HepG2 (cell line): ENCODE data around the gene ALKBH5. TPM values are rescaled to one million over a fixed set of nuclear protein-coding genes. Genes with fewer than 3 reads are reported as not detected.

Source experiments
- ATAC-seq: fragments of 200-7000 bp; cut with Tn5 transposase; 3 replicates; pipeline ENCODE4 v1.9.1; 2020; ENCODE audit warnings: mild to moderate bottlenecking, moderate library complexity
- BruUV-seq: library from RNA; stranded (reverse); fragments of 400-500 nt; replicated peaks from 2 replicates; lab custom pipeline; 2021; lab: Mats Ljungman, UMichigan
- CTCF ChIA-PET: fragments of 300-600 bp; formaldehyde crosslinking; extraction: SDS; loops from one replicate; lab custom pipeline; 2021; ENCODE audit warnings: low total read pairs, inconsistent platforms, low intra/inter-chr PET ratio; lab: Yijun Ruan, JAX
- POLR2A ChIA-PET: fragments of 350-600 bp; sonication (Branson Sonifier 250); formaldehyde crosslinking; loops from one replicate; lab custom pipeline; 2020; ENCODE audit warnings: antibody characterized with exemption, inconsistent platforms; lab: Yijun Ruan, JAX
- DNase-seq: peaks from one replicate; pipeline ENCODE4 v3.0.0-alpha.2; 2015; ENCODE audit warnings: low spot score
- FAIRE-seq: peaks from 3 replicates; lab custom pipeline; 2011; peaks lifted over from hg19 to GRCh38; lab: Jason Lieb, UNC
- H2AFZ ChIP-seq: one replicate; pipeline ENCODE4 v1.6.1; 2011; ENCODE audit warnings: low read length, inconsistent platforms
- H3K27ac ChIP-seq: fragments of 300-600 bp; 3 replicates; pipeline ENCODE4 v1.8.0; 2011; ENCODE audit warnings: mixed run types, mild to moderate bottlenecking, mixed read lengths, low read length, inconsistent platforms; ENCODE audit not compliant: insufficient read depth; ENCODE audit errors: extremely low read length
- H3K27me3 ChIP-seq, 2 experiments: fragments of 200-600 bp in 1 of 2; 2 replicates in 1 of 2; 3 replicates in 1 of 2; pipeline versions ENCODE4 v1.6.0 to v1.8.0; 2011; ENCODE audit warnings: low read length in 2 of 2, mild to moderate bottlenecking in 2 of 2, moderate library complexity in 2 of 2, inconsistent platforms in 1 of 2; ENCODE audit not compliant: insufficient read depth in 2 of 2, control insufficient read depth in 1 of 2
- H3K36me3 ChIP-seq, 2 experiments: fragments of 200-600 bp in 1 of 2; replicated peaks in 1 of 2; 2 replicates in 1 of 2; 3 replicates in 1 of 2; pipeline versions ENCODE4 v1.5.1 to v1.8.0; 2011; ENCODE audit warnings: low read length in 2 of 2, inconsistent platforms in 1 of 2; ENCODE audit not compliant: insufficient read depth in 2 of 2, control insufficient read depth in 1 of 2
- H3K4me1 ChIP-seq: 2 replicates; pipeline ENCODE4 v1.5.1; 2012; ENCODE audit warnings: low read length, inconsistent platforms; ENCODE audit not compliant: insufficient read depth
- H3K4me2 ChIP-seq: 2 replicates; pipeline ENCODE4 v1.6.0; 2011; ENCODE audit warnings: low read depth, low read length, inconsistent platforms
- H3K4me3 ChIP-seq, 3 experiments: fragments of 200-600 bp in 1 of 3; sonication (generic), shearing (Covaris generic) in 1 of 3; replicated peaks in 1 of 3; 2 replicates each; pipeline ENCODE4 v1.5.1; 2011 to 2016; ENCODE audit warnings: low read length in 3 of 3, inconsistent platforms in 2 of 3, low read depth in 2 of 3, mild to moderate bottlenecking in 2 of 3, control low read depth in 1 of 3, mixed read lengths in 1 of 3; ENCODE audit not compliant: insufficient read depth in 1 of 3
- H3K79me2 ChIP-seq: one replicate; pipeline ENCODE4 v1.6.1; 2011; ENCODE audit warnings: low read length, inconsistent platforms; ENCODE audit not compliant: insufficient read depth
- H3K9ac ChIP-seq: 2 replicates; pipeline ENCODE4 v1.6.0; 2011; ENCODE audit warnings: mild to moderate bottlenecking, low read depth, low read length, inconsistent platforms; ENCODE audit not compliant: insufficient read depth
- H3K9me3 ChIP-seq: 2 replicates; pipeline ENCODE4 v1.5.1; 2012; ENCODE audit warnings: mild to moderate bottlenecking, low read length
- H4K20me1 ChIP-seq: 2 replicates; pipeline ENCODE4 v1.6.0; 2011; ENCODE audit warnings: inconsistent platforms, mild to moderate bottlenecking, low read length, moderate library complexity; ENCODE audit not compliant: insufficient read depth
- MZF1 ChIP-seq: sonication (generic); formaldehyde crosslinking; IDR thresholded peaks from 2 replicates; pipeline ENCODE4 v1.8.1; 2023; ENCODE audit warnings: mild to moderate bottlenecking, missing genetic modification reagents, borderline replicate concordance
- RFX1 ChIP-seq: fragments of 450-650 bp; IDR thresholded peaks from 2 replicates; pipeline ENCODE4 v1.6.1; 2017
- RFX3 ChIP-seq: IDR thresholded peaks from 2 replicates; pipeline ENCODE4 v1.6.1; 2016; ENCODE audit warnings: missing biosample characterization, missing genetic modification reagents
- ZMYM3 ChIP-seq: sonication (generic); formaldehyde crosslinking; IDR thresholded peaks from 2 replicates; pipeline ENCODE4 v1.5.1; 2020; ENCODE audit warnings: mild to moderate bottlenecking, missing genetic modification reagents
- ZNF777 ChIP-seq: sonication (generic); formaldehyde crosslinking; IDR thresholded peaks from 2 replicates; pipeline ENCODE4 v1.4.0; 2020; ENCODE audit warnings: missing genetic modification reagents
- WGBS: methylation state at CpG from one replicate; pipeline ENCODE4 v1.1.6; 2017; ENCODE audit warnings: low lambda C conversion rate; 5-methylcytosine and 5-hydroxymethylcytosine counted together
- in situ Hi-C: cut with HindIII; loops from 2 replicates; pipeline ENCODE4 v1.10.0; 2017; ENCODE audit warnings: low pct_unique_long_range_greater_than_20kb; ENCODE audit not compliant: extremely low pct_ligation_motif_present
- intact Hi-C: fragments of 100-400 bp; cut with micrococcal nuclease; formaldehyde crosslinking; loops from one replicate; pipeline ENCODE4 v1.10.0; 2022; ENCODE audit not compliant: unreplicated experiment
- polyA plus RNA-seq, 8 experiments: library from polyadenylated mRNA; depleted of rRNA in 3 of 8; stranded (reverse) in 7 of 8; unstranded in 1 of 8; fragments of >200 nt; fragmentation: Illumina TruSeq in 4 of 8; extraction: Trizol in 4 of 8; gene quantifications; 2 replicates each; pipeline versions ENCODE4 v1.2.1 to v1.2.3, GENCODE V29; 2011 to 2016; ENCODE audit warnings: low read depth in 4 of 8, missing spikeins in 1 of 8, mixed read lengths in 1 of 8; ENCODE audit not compliant: insufficient read depth in 1 of 8
- total RNA-seq, 5 experiments: library from RNA; depleted of rRNA; stranded (reverse); fragments of >200 nt; fragmentation: Illumina TruSeq; extraction: Trizol; gene quantifications; 2 replicates each; pipeline ENCODE4 v1.2.3, GENCODE V29; 2016; ENCODE audit warnings: low read depth in 1 of 5

Gene ALKBH5
- total and polyA plus RNA-seq, 2 of the 13 experiments (the other 11 are each of a cell fraction or from before 2014, with no cell fraction given), result 68.9 to 76.9 TPM

GRCh38 chr17:18177133-18177532 is 6.5 kb upstream of the ALKBH5 start:
- H3K4me2 ChIP-seq, result no peak overlapping the region
- POLR2A ChIA-PET, result no interaction called here
- in situ Hi-C loops, result no loop called here

GRCh38 chr17:18177722-18178121 is 5.9 kb upstream of the ALKBH5 start:
- intact Hi-C loops (no loop called here), in situ Hi-C loops (no loop called here)
- BruUV-seq, result no TSS peak
- TF ChIP-seq RFX3 (CRISPR knock-in tag) (0 out of 2 replicates have a peak, but pooled peaks have one; percentile 18), ZNF777 (CRISPR knock-in tag) (no peak), RFX1 (peak; percentile 59; the same call in 1 of the 2 replicates)
- ChIA-PET POLR2A (no interaction called here), CTCF (no interaction called here)
- ATAC-seq (no peak), DNase-seq (no peak), FAIRE-seq (no peak)
- H3K27ac ChIP-seq, result no peak overlapping the region
- H3K4me3 ChIP-seq, result no peak overlapping the region
- H3K9ac ChIP-seq, result no peak overlapping the region
- H3K4me1 ChIP-seq, result peaks cover 29% of the 10 kb centered on the region
- H3K27me3 ChIP-seq, result peaks cover 4 to 10% of the 10 kb centered on the region in 2 experiments
- no peak overlapping the region for H2AFZ ChIP-seq
- WGBS, result 75% methylated on average over 8 of the region's 8 CpGs
- H3K79me2 ChIP-seq, result no peaks in the 10 kb centered on the region
- no peaks in the 10 kb centered on the region for H3K9me3 ChIP-seq
- H3K4me2 ChIP-seq, result no peak overlapping the region
- no peaks in the 10 kb centered on the region for H4K20me1 ChIP-seq
- no peaks in the 10 kb centered on the region for H3K36me3 ChIP-seq

More at GRCh38 chr17:18177133-18177532, 6.5 kb upstream of the ALKBH5 start:
- no peak for FAIRE-seq
- no peak overlapping the region for H3K4me3 ChIP-seq
- H4K20me1 ChIP-seq, result no peaks in the 10 kb centered on the region
- no peaks in the 10 kb centered on the region for H3K9me3 ChIP-seq
- intact Hi-C loops, result no loop called here
- H3K27me3 ChIP-seq, result peaks cover 5 to 13% of the 10 kb centered on the region in 2 experiments
- H3K4me1 ChIP-seq, result peaks cover 24% of the 10 kb centered on the region
- H3K27ac ChIP-seq, result no peak overlapping the region
- no peaks in the 10 kb centered on the region for H3K79me2 ChIP-seq
- CTCF ChIA-PET, result no interaction called here
- no peak overlapping the region for H2AFZ ChIP-seq
- TF ChIP-seq MZF1 (CRISPR knock-in tag) (no peak), ZMYM3 (CRISPR knock-in tag) (0 out of 2 replicates have a peak, but pooled peaks have one; percentile 17)
- TF ChIP-seq, all 625 proteins: peak for 1
- no peak for ATAC-seq
- no peak for DNase-seq
- no peaks in the 10 kb centered on the region for H3K36me3 ChIP-seq
- H3K9ac ChIP-seq, result no peak overlapping the region
- no TSS peak for BruUV-seq
